ENCODE results near the gene PARP9.
A peak's percentile ranks its signal among the peaks of the same experiment; 100 is the strongest.
"Not testable (repeated sequence)": the region's sequence is repeated elsewhere in the genome, so short reads cannot be mapped to it uniquely, and the experiment has no call there.

The PARP9 gene

GRCh38 chr3:122516846-122517360 lies 47.2 kb downstream of the PARP9 start:
- DNase-seq, result no peak

DNA sequence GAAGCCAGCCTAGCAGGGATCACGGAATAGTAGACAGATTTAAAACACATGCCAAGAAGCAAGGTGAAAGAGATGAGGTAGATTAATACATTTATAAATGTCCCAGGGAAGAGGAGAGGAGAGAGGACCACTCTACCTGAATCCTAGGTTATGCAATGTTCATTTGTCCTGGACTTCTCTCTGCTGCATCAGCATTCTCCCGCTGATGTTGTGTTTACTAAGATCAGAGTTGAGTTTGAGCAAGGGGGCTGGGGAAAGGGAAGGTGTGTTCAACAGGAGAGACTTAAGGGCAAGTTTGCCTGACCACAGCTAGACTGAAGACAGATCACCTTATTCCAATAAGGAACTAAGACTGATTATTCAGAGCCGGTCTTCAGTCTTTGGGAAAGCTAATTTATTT lies 48.2 kb downstream of the PARP9 start:
- DNase-seq, result no peak

- no peak for DNase-seq
Observed at GRCh38 chr3:122515020-122515468, 49.1 kb downstream of the PARP9 start.

- peak; percentile 37 for DNase-seq
Observed at GRCh38 chr3:122514123-122515019, 49.7 kb downstream of the PARP9 start, which contains the start of gene KPNA1. Gene KPNA1 (minus strand): TSS chr3:122514939. CDS start chr3:122496565, 18,374 bp downstream.

GRCh38 chr3:122513386-122514122 lies 50.5 kb downstream of the PARP9 start:
- DNase-seq, result peak; percentile 52

GRCh38 chr3:122512284-122512683 lies 51.8 kb downstream of the PARP9 start:
- no peak for DNase-seq

DNA sequence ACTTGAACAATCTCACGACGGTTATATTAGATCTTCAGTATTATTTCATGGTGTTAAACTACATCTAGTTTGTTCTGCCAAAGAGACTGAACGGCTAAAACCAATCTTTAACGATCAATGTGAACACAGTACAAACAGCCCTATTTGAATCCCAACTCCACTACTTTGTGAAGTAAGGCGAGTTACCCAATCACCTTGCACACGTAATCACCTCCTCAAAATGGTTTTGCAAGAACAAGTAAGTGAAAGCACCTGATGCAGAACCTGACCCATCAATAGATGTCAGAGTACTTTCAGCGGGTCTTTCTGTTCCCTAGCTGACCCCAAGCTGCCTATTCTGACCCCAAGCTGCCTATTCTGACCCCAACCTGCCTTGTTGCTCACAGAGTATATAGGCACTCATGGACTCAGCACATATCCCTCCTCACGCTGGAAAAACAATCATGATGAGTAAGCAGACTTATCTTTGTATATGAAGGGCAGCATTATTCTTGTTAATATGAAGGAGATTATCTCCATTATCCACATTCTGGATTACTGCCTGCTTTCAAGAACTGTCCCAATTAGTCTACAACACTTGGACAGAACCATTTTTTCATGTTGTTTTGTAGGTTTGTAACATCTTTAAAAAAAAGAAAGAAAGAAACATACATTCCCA lies 53.1 kb downstream of the PARP9 start:
- no peak for DNase-seq

- DNase-seq, result not testable (repeated sequence)
Observed at GRCh38 chr3:122508944-122509343, 55.2 kb downstream of the PARP9 start.

GRCh38 chr3:122508135-122508914 lies 55.8 kb downstream of the PARP9 start:
- DNase-seq, result no peak

GRCh38 chr3:122506450-122506849 lies 57.6 kb downstream of the PARP9 start:
- no peak for DNase-seq

- no peak for DNase-seq
Observed at GRCh38 chr3:122505676-122506075, 58.4 kb downstream of the PARP9 start.

DNA sequence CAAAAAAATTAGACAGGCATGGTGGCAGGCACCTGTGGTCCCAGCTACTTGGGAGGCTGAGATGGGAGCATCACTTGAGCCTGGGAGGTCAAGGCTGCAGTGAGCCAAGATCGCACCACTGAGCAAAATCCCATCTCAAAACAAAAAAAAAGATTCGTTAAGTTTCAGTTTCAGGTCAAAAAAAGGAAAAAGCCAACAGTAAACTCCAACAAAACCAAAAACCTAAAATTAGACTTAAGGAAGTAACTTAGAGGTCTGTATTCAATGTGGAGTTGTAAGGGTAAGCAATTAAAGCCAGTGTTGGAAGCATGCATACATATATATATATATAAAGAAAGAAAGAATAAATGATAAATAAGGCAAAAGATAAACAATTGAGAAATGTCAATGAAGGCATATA lies 61.2 kb downstream of the PARP9 start:
- no peak for DNase-seq

DNA sequence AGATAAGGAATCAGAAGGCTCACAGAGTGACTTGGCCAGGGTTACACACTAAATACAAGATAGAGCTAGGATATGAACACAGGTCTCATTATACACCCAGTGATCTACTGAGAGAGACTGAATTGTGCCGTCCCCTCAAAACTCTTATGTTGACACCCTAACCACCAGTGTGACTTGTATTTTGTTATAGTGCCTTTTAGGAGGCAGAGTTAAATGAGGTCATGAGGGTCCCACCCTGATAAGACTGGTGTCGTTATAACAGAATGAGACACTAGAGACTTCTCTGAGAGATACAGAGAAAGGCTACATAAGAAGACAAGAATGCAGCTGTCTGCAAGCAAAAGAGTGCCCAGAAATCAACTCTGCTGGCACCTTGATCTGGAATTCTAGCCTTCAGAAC lies 62.0 kb downstream of the PARP9 start:
- no peak for DNase-seq

GRCh38 chr3:122500964-122501363 lies 63.1 kb downstream of the PARP9 start:
- not testable (repeated sequence) for DNase-seq

DNA sequence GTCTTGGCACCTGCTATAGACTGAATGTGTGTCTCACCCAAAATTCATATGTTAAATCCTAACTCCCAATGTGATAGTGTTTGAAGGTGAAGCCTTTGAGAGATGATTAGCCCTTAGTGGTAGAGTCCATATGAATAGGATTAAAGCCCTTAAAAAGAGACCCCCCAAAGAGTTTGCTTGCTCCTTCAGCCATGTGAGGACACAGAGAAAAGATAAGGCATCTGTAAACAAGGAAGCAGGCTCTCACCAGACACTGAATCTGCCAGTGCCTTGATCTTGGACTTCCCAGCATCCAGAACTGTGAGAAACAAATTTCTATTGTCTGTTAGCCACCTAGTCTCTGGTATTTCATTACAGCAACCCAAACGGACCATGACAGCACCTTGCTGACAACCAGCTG lies 65.9 kb downstream of the PARP9 start:
- DNase-seq, result no peak

GRCh38 chr3:122497425-122497824 lies 66.7 kb downstream of the PARP9 start:
- DNase-seq, result no peak

DNA sequence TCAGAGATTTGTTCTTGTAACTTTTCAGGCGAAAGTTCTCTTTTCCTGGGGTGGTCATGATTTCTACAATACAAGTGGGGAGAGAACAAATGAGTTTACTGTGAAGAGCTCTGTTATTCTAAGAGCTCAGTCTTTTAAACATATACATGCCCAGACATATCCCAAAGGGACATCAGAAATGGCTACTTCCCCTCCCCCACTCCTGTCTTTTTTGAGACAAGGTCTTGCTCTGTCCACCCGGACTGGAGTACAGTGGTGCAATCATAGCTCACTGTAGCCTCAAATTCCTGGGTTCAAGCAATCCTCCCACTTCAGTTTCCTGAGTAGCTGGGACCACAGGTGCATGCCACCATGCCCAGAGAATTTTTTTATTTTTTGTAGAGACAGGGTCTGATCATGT lies 67.6 kb downstream of the PARP9 start:
- no peak for DNase-seq

GRCh38 chr3:122493296-122493695 lies 70.8 kb downstream of the PARP9 start:
- no peak for DNase-seq

DNA sequence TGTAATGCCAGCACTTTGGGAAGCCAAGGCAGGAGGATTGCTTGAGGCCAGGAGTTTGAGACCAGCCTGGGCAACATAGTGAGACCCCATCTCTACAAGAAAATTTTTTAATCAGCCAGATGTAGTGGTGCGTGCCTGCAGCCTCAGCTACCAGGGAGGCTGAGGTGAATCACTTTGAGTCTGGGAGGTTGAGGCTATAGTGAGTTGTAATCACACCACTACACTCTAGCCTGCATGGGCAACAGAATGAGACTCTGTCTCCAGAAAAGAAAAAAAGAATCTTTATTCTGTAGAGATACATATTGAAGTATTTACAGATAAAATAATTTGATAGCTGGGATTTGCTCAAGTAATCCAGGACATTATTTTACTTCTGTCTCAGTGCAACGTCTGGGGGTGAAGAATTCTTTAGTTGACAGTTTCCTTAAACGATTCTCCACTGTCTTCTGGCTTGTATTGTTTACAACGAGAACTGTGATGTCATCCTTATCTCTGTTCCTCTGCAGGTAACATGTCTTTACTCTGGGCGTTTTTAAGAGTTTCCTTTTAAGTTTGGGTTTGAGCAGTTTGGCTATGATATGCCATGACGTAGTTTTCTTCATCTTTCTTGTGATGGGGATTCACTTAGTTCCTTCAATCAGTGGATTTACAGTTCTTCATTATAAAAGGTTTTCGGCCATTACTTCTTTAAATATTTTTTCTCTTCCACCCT lies 75.7 kb downstream of the PARP9 start:
- DNase-seq, result no peak

GRCh38 chr3:122484985-122485384 lies 79.1 kb downstream of the PARP9 start:
- DNase-seq, result no peak

DNA sequence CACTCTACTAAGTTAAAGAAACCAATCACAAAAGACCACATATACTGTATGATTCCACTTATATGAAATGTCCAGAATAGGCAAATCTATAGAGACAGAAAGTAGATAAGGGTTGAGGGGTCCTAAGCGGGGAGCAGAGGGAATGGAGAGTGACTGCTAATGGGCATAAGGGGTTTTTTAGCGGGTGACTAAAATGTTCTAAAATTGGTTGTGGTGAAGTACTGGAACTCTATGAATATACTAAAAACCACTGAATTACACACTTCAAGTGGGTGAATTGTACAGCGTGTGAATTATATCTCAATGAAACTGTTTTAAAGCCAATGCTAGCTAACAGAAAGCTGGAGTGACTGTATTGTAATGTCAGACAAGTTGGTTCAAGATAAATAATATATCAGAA lies 82.7 kb downstream of the PARP9 start:
- DNase-seq, result no peak

Measured in NCI-H2029 treated with DMSO at 0.1 percent for 48 hours (cell line).